SK-N-SH (cell line): ENCODE data around the gene CD36. TPM values are rescaled to one million over a fixed set of nuclear protein-coding genes. Genes with fewer than 3 reads are reported as not detected.

Experiments
- CTCF ChIA-PET: fragments of 300-600, 350-600 bp; formaldehyde crosslinking; extraction: SDS; loops from one replicate; lab custom pipeline; 2021; lab: Yijun Ruan, JAX
- POLR2A ChIA-PET: fragments of 350-600 bp; sonication (Branson Sonifier 250); formaldehyde crosslinking; extraction: SDS; loops from one replicate; lab custom pipeline; 2020; ENCODE audit warnings: antibody characterized with exemption, inconsistent platforms; lab: Yijun Ruan, JAX
- DNase-seq: peaks from one replicate; pipeline ENCODE4 v3.0.0; 2012
- H2AFZ ChIP-seq: fragments of 200-600 bp; sonication (generic); 2 replicates; pipeline ENCODE4 v1.8.1; 2016; ENCODE audit warnings: antibody characterized with exemption, mild to moderate bottlenecking, low read depth
- H3F3A ChIP-seq: fragments of 200-600 bp; sonication (generic); replicated peaks from 2 replicates; pipeline ENCODE3; 2016; ENCODE audit warnings: antibody characterized with exemption, mild to moderate bottlenecking; ENCODE audit not compliant: insufficient read depth
- H3K27ac ChIP-seq, 2 experiments: fragments of 200-500 bp in 1 of 2; fragments of 200-600 bp in 1 of 2; sonication (Bioruptor generic) in 1 of 2; sonication (generic), shearing (Covaris generic) in 1 of 2; 2 replicates each; pipeline versions ENCODE4 v1.5.1 to v1.6.1; 2014 to 2016; ENCODE audit warnings: low read depth in 2 of 2, inconsistent platforms in 1 of 2, low read length in 1 of 2, mild to moderate bottlenecking in 1 of 2, mixed read lengths in 1 of 2
- H3K27me3 ChIP-seq: fragments of 200-600 bp; sonication (generic), shearing (Covaris generic); 2 replicates; pipeline ENCODE4 v1.6.1; 2016; ENCODE audit warnings: mixed run types; ENCODE audit not compliant: insufficient read depth
- H3K36me3 ChIP-seq, 2 experiments: fragments of 200-500 bp in 1 of 2; fragments of 200-600 bp in 1 of 2; sonication (Bioruptor generic) in 1 of 2; sonication (generic) in 1 of 2; replicated peaks in 1 of 2; 2 replicates each; pipeline versions ENCODE3 to v1.5.1; 2014 to 2016; ENCODE audit warnings: low read length in 1 of 2, mild to moderate bottlenecking in 1 of 2; ENCODE audit not compliant: insufficient read depth in 2 of 2, control insufficient read depth in 1 of 2
- H3K4me1 ChIP-seq, 2 experiments: fragments of 200-500 bp in 1 of 2; fragments of 200-600 bp in 1 of 2; sonication (Bioruptor generic) in 1 of 2; sonication (generic), shearing (Covaris generic) in 1 of 2; 2 replicates each; pipeline versions ENCODE4 v1.5.1 to v1.6.1; 2014 to 2016; ENCODE audit warnings: low read depth in 1 of 2, low read length in 1 of 2, mixed run types in 1 of 2; ENCODE audit not compliant: insufficient read depth in 2 of 2, control insufficient read depth in 1 of 2
- H3K4me2 ChIP-seq: fragments of 200-600 bp; sonication (generic), shearing (Covaris generic); 2 replicates; pipeline ENCODE4 v1.6.1; 2017; ENCODE audit warnings: mixed run types
- H3K4me3 ChIP-seq, 2 experiments: fragments of 200-500 bp in 1 of 2; fragments of 200-600 bp in 1 of 2; sonication (Bioruptor generic) in 1 of 2; sonication (generic), shearing (Covaris generic) in 1 of 2; 2 replicates each; pipeline versions ENCODE4 v1.5.1 to v1.8.1; 2014 to 2016; ENCODE audit warnings: low read depth in 2 of 2, inconsistent platforms in 1 of 2, low read length in 1 of 2, mild to moderate bottlenecking in 1 of 2, mixed read lengths in 1 of 2, moderate library complexity in 1 of 2
- H3K79me2 ChIP-seq: fragments of 200-600 bp; sonication (generic); 2 replicates; pipeline ENCODE4 v1.8.1; 2017; ENCODE audit warnings: mild to moderate bottlenecking; ENCODE audit not compliant: insufficient read depth
- H3K9ac ChIP-seq: fragments of 200-600 bp; sonication (generic); 2 replicates; pipeline ENCODE4 v1.6.1; 2017; ENCODE audit warnings: mixed run types
- H3K9me2 ChIP-seq: fragments of 200-600 bp; sonication (generic); 2 replicates; pipeline ENCODE4 v1.6.1; 2017; ENCODE audit warnings: mixed run types
- H3K9me3 ChIP-seq: fragments of 200-600 bp; sonication (generic); 2 replicates; pipeline ENCODE4 v1.6.1; 2017; ENCODE audit warnings: mixed run types, mild to moderate bottlenecking, moderate library complexity
- H4K20me1 ChIP-seq: fragments of 200-600 bp; sonication (generic); 2 replicates; pipeline ENCODE4 v1.6.1; 2017; ENCODE audit warnings: mild to moderate bottlenecking, mixed run types; ENCODE audit not compliant: insufficient read depth
- ELF1 ChIP-seq: IDR thresholded peaks from 2 replicates; pipeline ENCODE4 v1.4.0; 2012
- FOSL2 ChIP-seq: IDR thresholded peaks from 2 replicates; pipeline ENCODE4 v1.4.0; 2012; ENCODE audit warnings: low read depth, mild to moderate bottlenecking, moderate library complexity, borderline replicate concordance
- FOXJ3 ChIP-seq: sonication (generic); formaldehyde crosslinking; IDR thresholded peaks from 2 replicates; pipeline ENCODE4 v1.5.1; 2020; ENCODE audit warnings: mild to moderate bottlenecking, missing genetic modification reagents
- MEF2A ChIP-seq: IDR thresholded peaks from 2 replicates; pipeline ENCODE4 v1.4.0; 2012; ENCODE audit warnings: low read depth, borderline replicate concordance
- MXI1 ChIP-seq: IDR thresholded peaks from 2 replicates; pipeline ENCODE4 v1.6.1; 2012; ENCODE audit warnings: mild to moderate bottlenecking, low read depth, low read length, improper control_type of control experiment
- NFIC ChIP-seq: IDR thresholded peaks from 2 replicates; pipeline ENCODE4 v1.4.0; 2012; ENCODE audit warnings: borderline replicate concordance
- POLR2AphosphoS5 ChIP-seq: IDR thresholded peaks from 2 replicates; pipeline ENCODE4 v1.6.1; 2012; ENCODE audit warnings: low read depth, low read length
- RAD21 ChIP-seq: IDR thresholded peaks from 2 replicates; pipeline ENCODE4 v1.6.1; 2012; ENCODE audit warnings: mild to moderate bottlenecking, low read length
- RCOR1 ChIP-seq: fragments of 150-350 bp; IDR thresholded peaks from 2 replicates; pipeline ENCODE4 v1.6.1; 2017; ENCODE audit warnings: antibody characterized with exemption, low read length
- RFX5 ChIP-seq: IDR thresholded peaks from 2 replicates; pipeline ENCODE4 v1.6.1; 2012; ENCODE audit warnings: mild to moderate bottlenecking, improper control_type of control experiment, low read length
- SMC3 ChIP-seq: IDR thresholded peaks from 2 replicates; pipeline ENCODE4 v1.6.1; 2012; ENCODE audit warnings: low read depth, low read length, improper control_type of control experiment
- TEAD4 ChIP-seq: IDR thresholded peaks from 2 replicates; pipeline ENCODE4 v1.4.0; 2012; ENCODE audit warnings: mild to moderate bottlenecking, borderline replicate concordance; ENCODE audit not compliant: insufficient read depth
- ZBTB33 ChIP-seq: IDR thresholded peaks from 2 replicates; pipeline ENCODE4 v1.4.0; 2012; ENCODE audit warnings: low read depth, borderline replicate concordance
- WGBS: methylation state at CpG from one replicate; pipeline ENCODE4 v1.1.6; 2017; ENCODE audit warnings: low lambda C conversion rate; 5-methylcytosine and 5-hydroxymethylcytosine counted together
- polyA plus RNA-seq, 3 experiments: library from polyadenylated mRNA; depleted of rRNA; stranded (reverse); fragments of >200 nt; gene quantifications; 2 replicates each; pipeline ENCODE4 v1.2.3, GENCODE V29; 2012

CD36 gene
- polyA plus RNA-seq, 1 of the 3 experiments (the other 2 are of a cell fraction), result 0.10 TPM

- no peaks in the 10 kb centered on the region for H3K9me3 ChIP-seq
- no peaks in the 10 kb centered on the region for H3K27me3 ChIP-seq
- POLR2A ChIA-PET, result no interaction called here
- H3K36me3 ChIP-seq, result no peaks in the 10 kb centered on the region
- no peak for DNase-seq
- no peak overlapping the region for H3K4me3 ChIP-seq
- H3K27ac ChIP-seq, result no peak overlapping the region
- WGBS, result 86% methylated on average over 1 of the region's 1 CpG
- H3K79me2 ChIP-seq, result no peaks in the 10 kb centered on the region
- H3K4me1 ChIP-seq, result no peaks in the 10 kb centered on the region; a peak in 1 of 4 replicates
- H3K4me2 ChIP-seq, result no peak overlapping the region
- H3F3A ChIP-seq, result peaks cover 4% of the 10 kb centered on the region
- TF ChIP-seq RCOR1, result no peak
- no peak overlapping the region for H2AFZ ChIP-seq
- no peak overlapping the region for H3K9ac ChIP-seq
- CTCF ChIA-PET, result interaction anchor here (1.1 kb wide), 1 partner anchor 36 kb away, joined by 3 read pairs; no protein-coding TSS in a partner anchor
- no peaks in the 10 kb centered on the region for H3K9me2 ChIP-seq
- no peaks in the 10 kb centered on the region for H4K20me1 ChIP-seq
Measured at GRCh38 chr7:80589631-80590030, 48.8 kb upstream of the CD36 start.

GRCh38 chr7:80591654-80592053 lies 46.8 kb upstream of the CD36 start:
- Histone ChIP-seq H3K9ac (no peak overlapping the region), H3K4me2 (no peak overlapping the region), H3K4me1 (no peaks in the 10 kb centered on the region; a peak in 1 of 4 replicates), H3K4me3 (no peak overlapping the region), H3K9me2 (no peaks in the 10 kb centered on the region), H2AFZ (no peak overlapping the region), H3K79me2 (no peaks in the 10 kb centered on the region), H3F3A (peaks cover 6% of the 10 kb centered on the region), H3K27me3 (no peaks in the 10 kb centered on the region), H4K20me1 (no peaks in the 10 kb centered on the region), H3K9me3 (no peaks in the 10 kb centered on the region), H3K27ac (no peak overlapping the region), H3K36me3 (no peaks in the 10 kb centered on the region)
- DNase-seq, result no peak
- TF ChIP-seq FOSL2, result no peak
- POLR2A ChIA-PET, result no interaction called here
- CTCF ChIA-PET, result interaction anchor here (0.6 to 2.1 kb wide), 2 partner anchors 18 to 484 kb away, joined by 4 read pairs; no protein-coding TSS in a partner anchor
- 24% methylated on average over 1 of the region's 1 CpG for WGBS

- CTCF ChIA-PET, result no interaction called here
- H3K4me1 ChIP-seq, result no peaks in the 10 kb centered on the region
- peak overlapping the region; percentile 5; the same call in 1 of the 2 replicates for H2AFZ ChIP-seq
- no peak overlapping the region for H3K27ac ChIP-seq
- no peak overlapping the region for H3K4me2 ChIP-seq
- H4K20me1 ChIP-seq, result no peaks in the 10 kb centered on the region
- no peaks in the 10 kb centered on the region for H3K9me2 ChIP-seq
- no peaks in the 10 kb centered on the region for H3K79me2 ChIP-seq
- POLR2A ChIA-PET, result no interaction called here
- peaks cover 6% of the 10 kb centered on the region for H3F3A ChIP-seq
- H3K4me3 ChIP-seq, result no peak overlapping the region
- H3K36me3 ChIP-seq, result no peaks in the 10 kb centered on the region
- WGBS, result 87% methylated on average over 7 of the region's 7 CpGs
- DNase-seq, result no peak
- H3K9me3 ChIP-seq, result no peaks in the 10 kb centered on the region
- TF ChIP-seq RAD21 (no peak), NFIC (no peak), ELF1 (no peak), SMC3 (no peak), ZBTB33 (no peak), FOXJ3 (CRISPR knock-in tag) (no peak), TEAD4 (no peak), RFX5 (no peak), MEF2A (no peak), POLR2AphosphoS5 (no peak), MXI1 (no peak)
- TF ChIP-seq, all 33 proteins: peak for 0
- H3K27me3 ChIP-seq, result no peaks in the 10 kb centered on the region
- no peak overlapping the region for H3K9ac ChIP-seq
Measured at GRCh38 chr7:80593869-80594586, 44.4 kb upstream of the CD36 start.
